ENCODE results near the gene MED12.

The MED12 gene

GRCh38 chrX:71184092-71184491 is 65.7 kb downstream of the MED12 start:
- peaks cover 6% of the 10 kb centered on the region for H3K79me2 ChIP-seq (ENCODE audit: insufficient read depth, low read length)
- H4K20me1 ChIP-seq (ENCODE audit: insufficient read depth, low read length, poor library complexity, severe bottlenecking) = no peaks in the 10 kb centered on the region
- TF ChIP-seq, protein P1, sequence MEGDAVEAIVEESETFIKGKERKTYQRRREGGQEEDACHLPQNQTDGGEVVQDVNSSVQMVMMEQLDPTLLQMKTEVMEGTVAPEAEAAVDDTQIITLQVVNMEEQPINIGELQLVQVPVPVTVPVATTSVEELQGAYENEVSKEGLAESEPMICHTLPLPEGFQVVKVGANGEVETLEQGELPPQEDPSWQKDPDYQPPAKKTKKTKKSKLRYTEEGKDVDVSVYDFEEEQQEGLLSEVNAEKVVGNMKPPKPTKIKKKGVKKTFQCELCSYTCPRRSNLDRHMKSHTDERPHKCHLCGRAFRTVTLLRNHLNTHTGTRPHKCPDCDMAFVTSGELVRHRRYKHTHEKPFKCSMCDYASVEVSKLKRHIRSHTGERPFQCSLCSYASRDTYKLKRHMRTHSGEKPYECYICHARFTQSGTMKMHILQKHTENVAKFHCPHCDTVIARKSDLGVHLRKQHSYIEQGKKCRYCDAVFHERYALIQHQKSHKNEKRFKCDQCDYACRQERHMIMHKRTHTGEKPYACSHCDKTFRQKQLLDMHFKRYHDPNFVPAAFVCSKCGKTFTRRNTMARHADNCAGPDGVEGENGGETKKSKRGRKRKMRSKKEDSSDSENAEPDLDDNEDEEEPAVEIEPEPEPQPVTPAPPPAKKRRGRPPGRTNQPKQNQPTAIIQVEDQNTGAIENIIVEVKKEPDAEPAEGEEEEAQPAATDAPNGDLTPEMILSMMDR (conservative IDR thresholded peaks at IDR 0.05; ENCODE audit: low read length) = no peak
- no peak for TF ChIP-seq EZH2phosphoT487 (IDR thresholded peaks at IDR 0.05; ENCODE audit: borderline replicate concordance)
- H2AFZ ChIP-seq (ENCODE audit: low read length) = no peak overlapping the region
- no peaks in the 10 kb centered on the region for H3K9me3 ChIP-seq (ENCODE audit: insufficient read depth, low read depth, low read length)
- no peak overlapping the region for H3K4me3 ChIP-seq (ENCODE audit: low read length, poor library complexity, severe bottlenecking)
- no peak overlapping the region for H3K4me2 ChIP-seq (ENCODE audit: low read depth, low read length, poor library complexity, severe bottlenecking)
- H3K4me1 ChIP-seq (ENCODE audit: insufficient read depth, low read length, poor library complexity, severe bottlenecking) = peaks cover 16% of the 10 kb centered on the region
- no peak overlapping the region for H3K9ac ChIP-seq (ENCODE audit: low read depth, low read length, poor library complexity, severe bottlenecking)
- H3K27me3 ChIP-seq (ENCODE audit: insufficient read depth, low read length, poor library complexity, severe bottlenecking) = no peaks in the 10 kb centered on the region
- no peaks in the 10 kb centered on the region for H3K36me3 ChIP-seq (ENCODE audit: insufficient read depth, low read length)
- H3F3A ChIP-seq (ENCODE audit: low read depth) = 0 out of 2 replicates have a peak, but pooled peaks cover 4% of the 10 kb centered on the region
- H3K9me2 ChIP-seq (replicated peaks; ENCODE audit: low read depth, low read length) = no peaks in the 10 kb centered on the region

- H4K20me1 ChIP-seq (ENCODE audit: insufficient read depth, low read length, poor library complexity, severe bottlenecking) = no peaks in the 10 kb centered on the region
- no peaks in the 10 kb centered on the region for H3K27me3 ChIP-seq (ENCODE audit: insufficient read depth, low read length, poor library complexity, severe bottlenecking)
- peaks cover 6% of the 10 kb centered on the region for H3K79me2 ChIP-seq (ENCODE audit: insufficient read depth, low read length)
- no peak overlapping the region for H3K9ac ChIP-seq (ENCODE audit: low read depth, low read length, poor library complexity, severe bottlenecking)
- no peak overlapping the region for H2AFZ ChIP-seq (ENCODE audit: low read length)
- no peak overlapping the region for H3K4me3 ChIP-seq (ENCODE audit: low read length, poor library complexity, severe bottlenecking)
- H3K4me2 ChIP-seq (ENCODE audit: low read depth, low read length, poor library complexity, severe bottlenecking) = no peak overlapping the region
- peaks cover 16% of the 10 kb centered on the region for H3K4me1 ChIP-seq (ENCODE audit: insufficient read depth, low read length, poor library complexity, severe bottlenecking)
- H3F3A ChIP-seq (ENCODE audit: low read depth) = 0 out of 2 replicates have a peak, but pooled peaks cover 4% of the 10 kb centered on the region
- H3K9me3 ChIP-seq (ENCODE audit: insufficient read depth, low read depth, low read length) = no peaks in the 10 kb centered on the region
- no peaks in the 10 kb centered on the region for H3K9me2 ChIP-seq (replicated peaks; ENCODE audit: low read depth, low read length)
- H3K36me3 ChIP-seq (ENCODE audit: insufficient read depth, low read length) = no peaks in the 10 kb centered on the region
- TF ChIP-seq EZH2phosphoT487 (IDR thresholded peaks at IDR 0.05; ENCODE audit: borderline replicate concordance) = no peak
- TF ChIP-seq, protein P1 (conservative IDR thresholded peaks at IDR 0.05; ENCODE audit: low read length) = no peak
Measured at GRCh38 chrX:71184803-71185495, 66.6 kb downstream of the MED12 start.

DNA sequence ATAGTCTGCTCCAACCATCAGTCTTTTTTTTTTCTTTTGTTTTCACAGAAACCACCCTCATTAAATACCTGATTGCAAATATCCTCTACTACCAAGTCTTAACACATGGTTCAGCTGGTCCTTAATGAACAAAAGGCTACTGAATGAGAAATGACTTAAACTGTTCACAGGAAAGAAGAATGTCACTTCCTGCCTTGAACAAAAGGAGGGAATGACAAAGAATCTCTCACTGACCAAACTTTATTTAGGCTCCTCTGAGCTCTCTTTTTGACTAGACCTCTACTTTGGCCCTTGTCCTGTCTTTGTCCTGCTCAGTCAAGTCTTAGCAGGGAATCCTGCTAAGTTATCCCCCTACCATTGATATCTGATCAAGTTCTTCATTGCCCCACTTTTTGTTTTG is 72.9 kb downstream of the MED12 start:
- no peaks in the 10 kb centered on the region for H4K20me1 ChIP-seq (ENCODE audit: insufficient read depth, low read length, poor library complexity, severe bottlenecking)
- no peaks in the 10 kb centered on the region for H3K9me3 ChIP-seq (ENCODE audit: insufficient read depth, low read depth, low read length)
- peaks cover 12% of the 10 kb centered on the region for H3K4me1 ChIP-seq (ENCODE audit: insufficient read depth, low read length, poor library complexity, severe bottlenecking)
- H3K9me2 ChIP-seq (replicated peaks; ENCODE audit: low read depth, low read length) = no peaks in the 10 kb centered on the region
- no peaks in the 10 kb centered on the region for H3K79me2 ChIP-seq (ENCODE audit: insufficient read depth, low read length)
- no peak overlapping the region for H3K4me2 ChIP-seq (ENCODE audit: low read depth, low read length, poor library complexity, severe bottlenecking)
- H3F3A ChIP-seq (ENCODE audit: low read depth) = no peaks in the 10 kb centered on the region
- no peak overlapping the region for H3K9ac ChIP-seq (ENCODE audit: low read depth, low read length, poor library complexity, severe bottlenecking)
- no peaks in the 10 kb centered on the region for H3K36me3 ChIP-seq (ENCODE audit: insufficient read depth, low read length)
- H3K27me3 ChIP-seq (ENCODE audit: insufficient read depth, low read length, poor library complexity, severe bottlenecking) = no peaks in the 10 kb centered on the region
- H2AFZ ChIP-seq (ENCODE audit: low read length) = peak overlapping the region; percentile 78
- TF ChIP-seq, protein P1 (conservative IDR thresholded peaks at IDR 0.05; ENCODE audit: low read length) = no peak
- TF ChIP-seq EZH2phosphoT487 (IDR thresholded peaks at IDR 0.05; ENCODE audit: borderline replicate concordance) = no peak
- H3K4me3 ChIP-seq (ENCODE audit: low read length, poor library complexity, severe bottlenecking) = no peak overlapping the region

Measured in Loucy (cell line).